ENCODE results near the gene AAMP.
"Not testable (repeated sequence)": the region's sequence is repeated elsewhere in the genome, so short reads cannot be mapped to it uniquely, and the experiment has no call there.

Gene AAMP

GRCh38 chr2:218269900-218270720 is at the start of gene AAMP, which contains the start of gene PNKD:
AAMP (minus strand) TSS chr2:218270137; CDS start chr2:218270086, 51 bp downstream.
PNKD (plus strand) TSS chr2:218270519; CDS start chr2:218270536, 17 bp downstream.
- DNase-seq (ENCODE audit: low read depth): peak; percentile 100

- DNase-seq (ENCODE audit: low read depth): no peak
Measured at GRCh38 chr2:218318241-218318640, 48.3 kb upstream of the AAMP start.

GRCh38 chr2:218317835-218318234 is 47.9 kb upstream of the AAMP start:
- DNase-seq (ENCODE audit: low read depth): no peak

- DNase-seq (ENCODE audit: low read depth): no peak
Measured at GRCh38 chr2:218317303-218317630, 47.3 kb upstream of the AAMP start.

- no peak for DNase-seq (ENCODE audit: low read depth)
Measured at GRCh38 chr2:218315397-218315796, 45.5 kb upstream of the AAMP start.

GRCh38 chr2:218314764-218315163 is 44.8 kb upstream of the AAMP start:
- not testable (repeated sequence) for DNase-seq (ENCODE audit: low read depth)

GRCh38 chr2:218313356-218313755 is 43.4 kb upstream of the AAMP start:
- DNase-seq (ENCODE audit: low read depth): no peak

GRCh38 chr2:218312267-218312756 is 42.4 kb upstream of the AAMP start:
- DNase-seq (ENCODE audit: low read depth): no peak

GRCh38 chr2:218311541-218312266 is 41.8 kb upstream of the AAMP start:
- not testable (repeated sequence) for DNase-seq (ENCODE audit: low read depth)

GRCh38 chr2:218310853-218311540 is 41.1 kb upstream of the AAMP start:
- DNase-seq (ENCODE audit: low read depth): no peak

- no peak for DNase-seq (ENCODE audit: low read depth)
Measured at GRCh38 chr2:218307415-218308090, 37.6 kb upstream of the AAMP start.

- DNase-seq (ENCODE audit: low read depth): no peak
Measured at GRCh38 chr2:218306184-218306920, 36.4 kb upstream of the AAMP start.

GRCh38 chr2:218305383-218305782 is 35.4 kb upstream of the AAMP start:
- no peak for DNase-seq (ENCODE audit: low read depth)

GRCh38 chr2:218301176-218301819 is 31.4 kb upstream of the AAMP start:
- DNase-seq (ENCODE audit: low read depth): peak; percentile 79

GRCh38 chr2:218300141-218300540 is 30.2 kb upstream of the AAMP start:
- DNase-seq (ENCODE audit: low read depth): no peak

- DNase-seq (ENCODE audit: low read depth): no peak
Measured at GRCh38 chr2:218298314-218298875, 28.5 kb upstream of the AAMP start.

- no peak for DNase-seq (ENCODE audit: low read depth)
Measured at GRCh38 chr2:218296847-218297246, 26.9 kb upstream of the AAMP start.

- no peak for DNase-seq (ENCODE audit: low read depth)
Measured at GRCh38 chr2:218296200-218296599, 26.3 kb upstream of the AAMP start.

- DNase-seq (ENCODE audit: low read depth): no peak
Measured at GRCh38 chr2:218295029-218295428, 25.1 kb upstream of the AAMP start.

- no peak for DNase-seq (ENCODE audit: low read depth)
Measured at GRCh38 chr2:218294430-218295022, 24.6 kb upstream of the AAMP start.
